ENCODE data around the gene ZNF236. TPM values are rescaled to one million over a fixed set of nuclear protein-coding genes. Genes with fewer than 3 reads are reported as not detected.

Gene ZNF236
- total and polyA plus RNA-seq, 2 of the 8 experiments (the other 6 are each of a cell fraction or from before 2014, with no cell fraction given): 6.7 to 14.5 TPM

GRCh38 chr18:76943542-76944339, 121.4 kb downstream of the ZNF236 start:
- H3K9ac ChIP-seq (replicated peaks in 1 of 4; ENCODE audit: extremely low read depth in 1 of 4, low read depth in 3 of 4, low read length in 3 of 4): no peak overlapping the region
- no peak overlapping the region for H2BK12ac ChIP-seq (ENCODE audit: low read depth, low read length)
- no peaks in the 10 kb centered on the region for H3K4me1 ChIP-seq (replicated peaks in 1 of 4; ENCODE audit: control insufficient read depth in 3 of 4, insufficient read depth in 4 of 4, low read length in 3 of 4)
- TF ChIP-seq PHF8 (conservative IDR thresholded peaks at IDR 0.05; ENCODE audit: low read depth, low read length): no peak
- 0 out of 2 replicates have a peak, but pooled peaks have one; percentile 37 for TF ChIP-seq CEBPB (IDR thresholded peaks at IDR 0.05; ENCODE audit: low read depth, low read length)
- ChIA-PET CTCF (ENCODE audit: partially characterized antibody) (interaction anchor here (1.0 to 2.6 kb wide), 7 partner anchors 9 to 39 kb away, joined by 3 to 10 read pairs (median 4); no protein-coding TSS in a partner anchor), POLR2A (ENCODE audit: partially characterized antibody) (no interaction called here)
- H3K23ac ChIP-seq (ENCODE audit: insufficient read length): no peak overlapping the region
- no peaks in the 10 kb centered on the region for H4K20me1 ChIP-seq (replicated peaks in 1 of 2; ENCODE audit: control insufficient read depth in 1 of 2, insufficient read depth in 2 of 2, low read length in 2 of 2)
- DNase-seq (ENCODE audit: low read depth in 1 of 2, low spot score in 2 of 2): no peak
- H3K27ac ChIP-seq (ENCODE audit: low read depth, low read length): no peak overlapping the region
- no peaks in the 10 kb centered on the region for H3K79me1 ChIP-seq (ENCODE audit: low read depth, low read length)
- H3K27me3 ChIP-seq (replicated peaks in 1 of 4; ENCODE audit: control insufficient read depth in 3 of 4, extremely low read depth in 1 of 4, insufficient read depth in 3 of 4, low read length in 3 of 4): no peaks in the 10 kb centered on the region
- no peak overlapping the region for H3K18ac ChIP-seq (ENCODE audit: extremely low read depth, low read length)
- no peak overlapping the region for H2AFZ ChIP-seq (ENCODE audit: low read length)
- H3K4me3 ChIP-seq (ENCODE audit: extremely low read depth in 1 of 4, insufficient read depth in 2 of 4, low read depth in 3 of 4, low read length in 4 of 4): no peak overlapping the region
- no peak overlapping the region for H4K5ac ChIP-seq (ENCODE audit: insufficient read length, low read depth, low read length)
- no peak for FAIRE-seq
- H4K91ac ChIP-seq (replicated peaks; ENCODE audit: insufficient read length, low read length): no peak overlapping the region
- H2BK20ac ChIP-seq (ENCODE audit: low read length): no peak overlapping the region
- WGBS, 2 experiments (ENCODE audit: extremely low coverage in 1 of 2, insufficient coverage in 1 of 2, insufficient read length in 1 of 2, insufficient replicate concordance in 2 of 2, low coverage in 1 of 2, low lambda C conversion rate in 2 of 2, missing lambda C conversion rate in 1 of 2): 92% methylated on average over 6 of the region's 6 CpGs; no CpG with 5 or more reads in 1 of the 2 experiments
- H3K36me3 ChIP-seq (ENCODE audit: control insufficient read depth in 2 of 4, insufficient read depth in 4 of 4, low read length in 3 of 4): peaks cover 0 to 2% (median under 1%) of the 10 kb centered on the region in 4 experiments; a peak in 5 of 8 replicates
- no peak overlapping the region for H3K4ac ChIP-seq (replicated peaks; ENCODE audit: insufficient read length, low read depth, low read length)
- 0 out of 4 replicates have a peak, but pooled peaks cover 2 to 3% of the 10 kb centered on the region in 2 experiments for H3K9me3 ChIP-seq (ENCODE audit: insufficient read depth in 2 of 2, low read depth in 1 of 2, low read length in 1 of 2)
- no peak overlapping the region for H2AK5ac ChIP-seq (ENCODE audit: low read depth, low read length)
- no peak overlapping the region for H3K14ac ChIP-seq (ENCODE audit: insufficient read length)
- no peak overlapping the region for H2BK5ac ChIP-seq (ENCODE audit: low read depth, low read length)
- H4K8ac ChIP-seq (ENCODE audit: extremely low read depth, insufficient read depth, low read length): no peak overlapping the region
- H3K23me2 ChIP-seq (ENCODE audit: low read depth, low read length): no peaks in the 10 kb centered on the region
- H3K79me2 ChIP-seq (ENCODE audit: control insufficient read depth in 1 of 2, insufficient read depth in 2 of 2, low read length in 2 of 2): no peaks in the 10 kb centered on the region
- H2BK120ac ChIP-seq (replicated peaks; ENCODE audit: low read depth, low read length): no peak overlapping the region
- no peak overlapping the region for H3K4me2 ChIP-seq (ENCODE audit: insufficient read depth in 1 of 2, low read depth in 2 of 2, low read length in 2 of 2)
- H3K56ac ChIP-seq (replicated peaks; ENCODE audit: insufficient read length, low read depth, low read length): no peak overlapping the region
- no peak overlapping the region for H2BK15ac ChIP-seq (ENCODE audit: low read length)

Data from H1 (cell line).